ENCODE measurements around the gene RND3.

DNA sequence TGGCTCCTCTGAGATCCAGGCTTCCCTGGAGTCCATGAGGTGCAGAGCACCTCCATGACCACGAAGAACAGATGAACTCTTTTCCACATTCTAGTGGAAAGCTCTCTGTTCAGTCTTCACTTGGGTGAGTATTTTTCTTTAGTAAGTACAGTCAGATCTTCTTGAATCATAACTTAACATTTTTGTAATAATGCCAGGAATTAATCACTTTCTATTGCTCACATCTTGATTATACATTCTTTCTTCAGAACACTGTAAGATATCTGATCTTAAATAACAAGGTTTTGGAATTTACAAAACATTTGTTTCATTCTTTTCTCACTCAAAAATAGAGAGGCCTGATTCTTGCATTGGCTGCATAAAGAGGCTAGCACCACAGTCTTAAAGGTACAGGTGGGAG is 45.4 kb upstream of the RND3 start:
- TF ChIP-seq, protein P1, sequence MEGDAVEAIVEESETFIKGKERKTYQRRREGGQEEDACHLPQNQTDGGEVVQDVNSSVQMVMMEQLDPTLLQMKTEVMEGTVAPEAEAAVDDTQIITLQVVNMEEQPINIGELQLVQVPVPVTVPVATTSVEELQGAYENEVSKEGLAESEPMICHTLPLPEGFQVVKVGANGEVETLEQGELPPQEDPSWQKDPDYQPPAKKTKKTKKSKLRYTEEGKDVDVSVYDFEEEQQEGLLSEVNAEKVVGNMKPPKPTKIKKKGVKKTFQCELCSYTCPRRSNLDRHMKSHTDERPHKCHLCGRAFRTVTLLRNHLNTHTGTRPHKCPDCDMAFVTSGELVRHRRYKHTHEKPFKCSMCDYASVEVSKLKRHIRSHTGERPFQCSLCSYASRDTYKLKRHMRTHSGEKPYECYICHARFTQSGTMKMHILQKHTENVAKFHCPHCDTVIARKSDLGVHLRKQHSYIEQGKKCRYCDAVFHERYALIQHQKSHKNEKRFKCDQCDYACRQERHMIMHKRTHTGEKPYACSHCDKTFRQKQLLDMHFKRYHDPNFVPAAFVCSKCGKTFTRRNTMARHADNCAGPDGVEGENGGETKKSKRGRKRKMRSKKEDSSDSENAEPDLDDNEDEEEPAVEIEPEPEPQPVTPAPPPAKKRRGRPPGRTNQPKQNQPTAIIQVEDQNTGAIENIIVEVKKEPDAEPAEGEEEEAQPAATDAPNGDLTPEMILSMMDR (IDR thresholded peaks at IDR 0.05), result no peak
- TF ChIP-seq POLR2AphosphoS5 (IDR thresholded peaks at IDR 0.05), result no peak

All from upper lobe of left lung (tissue), 4 donors.